OCI-LY3 (cell line): ENCODE data around the gene SRGAP1.

Experiments used
- H2AFZ ChIP-seq: fragments of 200-600, 300-600 bp; shearing (Covaris generic); 2 replicates; pipeline ENCODE4 v1.6.0; 2014; ENCODE audit warnings: antibody characterized with exemption, low read depth, low read length
- H3K27ac ChIP-seq: fragments of 200-600, 300-600 bp; sonication (generic); 2 replicates; pipeline ENCODE4 v1.5.1; 2014; ENCODE audit warnings: mild to moderate bottlenecking, low read length, moderate library complexity, mixed read lengths
- H3K27me3 ChIP-seq: fragments of 200-600, 300-600 bp; sonication (generic); 2 replicates; pipeline ENCODE4 v1.6.1; 2014; ENCODE audit warnings: low read depth, low read length, mixed read lengths
- H3K36me3 ChIP-seq: fragments of 200-600, 300-600 bp; sonication (generic); replicated peaks from 2 replicates; pipeline ENCODE3; 2014; ENCODE audit warnings: low read depth, low read length, mixed read lengths
- H3K4me1 ChIP-seq: fragments of 300-600, 200-600 bp; sonication (generic); 2 replicates; pipeline ENCODE4 v1.6.1; 2014; ENCODE audit warnings: low read length, mixed read lengths
- H3K4me2 ChIP-seq: fragments of 200-600, 300-600 bp; sonication (generic); 2 replicates; pipeline ENCODE4 v1.6.1; 2014; ENCODE audit warnings: low read length, mixed read lengths
- H3K4me3 ChIP-seq: fragments of 300-600, 200-600 bp; sonication (generic); 2 replicates; pipeline ENCODE4 v1.5.1; 2014; ENCODE audit warnings: antibody characterized with exemption, mild to moderate bottlenecking, low read length, moderate library complexity
- H3K79me2 ChIP-seq: fragments of 300-600, 200-600 bp; shearing (Covaris generic); 2 replicates; pipeline ENCODE4 v1.6.1; 2014; ENCODE audit warnings: mild to moderate bottlenecking, low read length, mixed read lengths
- H3K9ac ChIP-seq: fragments of 300-600, 200-600 bp; shearing (Covaris generic); 2 replicates; pipeline ENCODE4 v1.6.0; 2014; ENCODE audit warnings: mild to moderate bottlenecking, low read length, moderate library complexity
- H3K9me3 ChIP-seq: fragments of 200-600, 300-600 bp; shearing (Covaris generic); 2 replicates; pipeline ENCODE4 v1.6.1; 2014; ENCODE audit warnings: low read length, mixed read lengths; ENCODE audit not compliant: insufficient read depth
- H4K20me1 ChIP-seq: fragments of 200-600, 300-600 bp; sonication (generic); 2 replicates; pipeline ENCODE4 v1.6.1; 2016; ENCODE audit warnings: low read length, mixed read lengths; ENCODE audit not compliant: insufficient read depth
- EZH2phosphoT487 ChIP-seq: fragments of 200-600 bp; shearing (Covaris generic); IDR thresholded peaks from 2 replicates; pipeline ENCODE4 v1.6.1; 2018; ENCODE audit warnings: antibody characterized with exemption, mixed run types, low read depth
- TF ChIP-seq, protein P1 (sequence below): fragments of 200-600, 300-600 bp; sonication (generic); IDR thresholded peaks from 2 replicates; pipeline ENCODE4 v1.5.1; 2014; ENCODE audit warnings: antibody characterized with exemption, low read length, low read depth

The SRGAP1 gene

GRCh38 chr12:64099397-64099796, 254.9 kb downstream of the SRGAP1 start:
- H2AFZ ChIP-seq: no peak overlapping the region
- H3K4me1 ChIP-seq: peaks cover 20% of the 10 kb centered on the region
- no peaks in the 10 kb centered on the region for H3K9me3 ChIP-seq
- no peak overlapping the region for H3K4me3 ChIP-seq
- no peaks in the 10 kb centered on the region for H3K27me3 ChIP-seq
- TF ChIP-seq, protein P1, sequence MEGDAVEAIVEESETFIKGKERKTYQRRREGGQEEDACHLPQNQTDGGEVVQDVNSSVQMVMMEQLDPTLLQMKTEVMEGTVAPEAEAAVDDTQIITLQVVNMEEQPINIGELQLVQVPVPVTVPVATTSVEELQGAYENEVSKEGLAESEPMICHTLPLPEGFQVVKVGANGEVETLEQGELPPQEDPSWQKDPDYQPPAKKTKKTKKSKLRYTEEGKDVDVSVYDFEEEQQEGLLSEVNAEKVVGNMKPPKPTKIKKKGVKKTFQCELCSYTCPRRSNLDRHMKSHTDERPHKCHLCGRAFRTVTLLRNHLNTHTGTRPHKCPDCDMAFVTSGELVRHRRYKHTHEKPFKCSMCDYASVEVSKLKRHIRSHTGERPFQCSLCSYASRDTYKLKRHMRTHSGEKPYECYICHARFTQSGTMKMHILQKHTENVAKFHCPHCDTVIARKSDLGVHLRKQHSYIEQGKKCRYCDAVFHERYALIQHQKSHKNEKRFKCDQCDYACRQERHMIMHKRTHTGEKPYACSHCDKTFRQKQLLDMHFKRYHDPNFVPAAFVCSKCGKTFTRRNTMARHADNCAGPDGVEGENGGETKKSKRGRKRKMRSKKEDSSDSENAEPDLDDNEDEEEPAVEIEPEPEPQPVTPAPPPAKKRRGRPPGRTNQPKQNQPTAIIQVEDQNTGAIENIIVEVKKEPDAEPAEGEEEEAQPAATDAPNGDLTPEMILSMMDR: no peak
- no peak for TF ChIP-seq EZH2phosphoT487
- H3K4me2 ChIP-seq: no peak overlapping the region
- H3K27ac ChIP-seq: no peak overlapping the region
- H3K9ac ChIP-seq: no peak overlapping the region
- no peaks in the 10 kb centered on the region for H3K36me3 ChIP-seq
- H3K79me2 ChIP-seq: no peaks in the 10 kb centered on the region
- H4K20me1 ChIP-seq: no peaks in the 10 kb centered on the region

GRCh38 chr12:64102339-64102738, 257.8 kb downstream of the SRGAP1 start:
- Histone ChIP-seq H3K4me1 (peaks cover 19% of the 10 kb centered on the region), H4K20me1 (no peaks in the 10 kb centered on the region), H3K9me3 (no peaks in the 10 kb centered on the region), H2AFZ (no peak overlapping the region), H3K79me2 (no peaks in the 10 kb centered on the region), H3K27ac (no peak overlapping the region), H3K27me3 (no peaks in the 10 kb centered on the region), H3K36me3 (no peaks in the 10 kb centered on the region), H3K4me3 (no peak overlapping the region), H3K9ac (no peak overlapping the region), H3K4me2 (no peak overlapping the region)
- no peak for TF ChIP-seq EZH2phosphoT487
- TF ChIP-seq, protein P1: no peak

DNA sequence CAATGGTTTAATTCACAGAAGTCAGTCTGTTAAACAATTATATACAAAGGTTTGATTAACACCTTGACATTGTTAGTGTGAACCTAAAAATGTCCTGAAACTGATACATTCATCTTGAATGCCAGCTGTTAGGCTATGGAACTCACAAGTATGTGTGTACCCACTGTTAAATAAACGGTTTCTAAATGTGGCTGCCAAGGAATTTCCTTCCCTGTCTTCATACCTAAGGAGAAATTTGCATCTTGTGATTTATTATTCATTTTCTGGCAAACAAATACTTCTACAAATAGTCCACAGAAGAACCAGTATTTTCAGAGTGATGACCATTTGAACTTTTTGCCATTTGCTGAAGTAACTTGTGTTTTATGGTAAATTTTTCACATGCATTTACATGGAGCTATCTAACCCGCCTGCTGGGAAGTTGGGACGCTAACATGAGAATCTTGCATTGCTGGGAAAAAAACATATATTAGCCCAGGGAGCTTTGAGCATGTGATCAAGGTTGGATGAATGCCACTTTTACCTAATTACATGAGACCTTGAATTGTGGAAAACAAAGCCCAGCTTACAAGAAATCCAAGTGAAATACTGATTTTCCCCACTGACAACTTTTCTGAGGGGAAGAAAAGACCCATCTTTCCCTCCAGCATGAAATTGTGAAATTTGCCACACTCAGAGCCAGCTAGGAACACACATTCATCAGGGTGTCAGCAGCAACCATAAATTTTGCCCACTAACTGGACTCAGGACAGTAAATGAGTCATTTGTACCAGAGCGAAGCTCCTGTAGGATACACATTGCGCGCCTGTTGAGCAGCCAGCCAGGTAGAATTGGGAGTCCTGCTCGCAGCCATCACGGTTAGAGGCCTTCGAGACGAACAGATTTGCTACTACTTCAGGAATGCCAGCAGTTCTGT, 259.6 kb downstream of the SRGAP1 start:
- no peaks in the 10 kb centered on the region for H3K9me3 ChIP-seq
- H4K20me1 ChIP-seq: no peaks in the 10 kb centered on the region
- no peak overlapping the region for H3K9ac ChIP-seq
- H3K79me2 ChIP-seq: no peaks in the 10 kb centered on the region
- H3K36me3 ChIP-seq: no peaks in the 10 kb centered on the region
- H2AFZ ChIP-seq: no peak overlapping the region
- TF ChIP-seq, protein P1: no peak
- TF ChIP-seq EZH2phosphoT487: no peak
- no peak overlapping the region for H3K4me3 ChIP-seq
- H3K27me3 ChIP-seq: no peaks in the 10 kb centered on the region
- peaks cover 14% of the 10 kb centered on the region for H3K4me1 ChIP-seq
- H3K4me2 ChIP-seq: no peak overlapping the region
- H3K27ac ChIP-seq: no peak overlapping the region

- no peak overlapping the region for H3K27ac ChIP-seq
- TF ChIP-seq, protein P1: no peak
- no peak for TF ChIP-seq EZH2phosphoT487
- H2AFZ ChIP-seq: no peak overlapping the region
- no peaks in the 10 kb centered on the region for H3K79me2 ChIP-seq
- peaks cover 14% of the 10 kb centered on the region for H3K4me1 ChIP-seq
- no peaks in the 10 kb centered on the region for H4K20me1 ChIP-seq
- no peak overlapping the region for H3K4me2 ChIP-seq
- no peak overlapping the region for H3K4me3 ChIP-seq
- no peaks in the 10 kb centered on the region for H3K27me3 ChIP-seq
- H3K9ac ChIP-seq: no peak overlapping the region
- H3K9me3 ChIP-seq: no peaks in the 10 kb centered on the region
- H3K36me3 ChIP-seq: no peaks in the 10 kb centered on the region
Observed at GRCh38 chr12:64105026-64105425, 260.5 kb downstream of the SRGAP1 start.
